DOHH2 (cell line): ENCODE results near the gene LRRC74B.

Experiments used
- EZH2phosphoT487 ChIP-seq: fragments of 200-600 bp; sonication (generic); IDR thresholded peaks from 2 replicates; pipeline ENCODE4 v1.6.1; 2017; ENCODE audit warnings: borderline replicate concordance, mild to moderate bottlenecking, antibody characterized with exemption, low read length, moderate library complexity, mixed read lengths
- TF ChIP-seq, protein P1 (sequence below): fragments of 200-600 bp; sonication (generic); IDR thresholded peaks from one replicate; pipeline ENCODE4 v1.5.1; 2014; ENCODE audit warnings: antibody characterized with exemption, mild to moderate bottlenecking, low read depth, low read length; ENCODE audit not compliant: poor library complexity, severe bottlenecking

DNA sequence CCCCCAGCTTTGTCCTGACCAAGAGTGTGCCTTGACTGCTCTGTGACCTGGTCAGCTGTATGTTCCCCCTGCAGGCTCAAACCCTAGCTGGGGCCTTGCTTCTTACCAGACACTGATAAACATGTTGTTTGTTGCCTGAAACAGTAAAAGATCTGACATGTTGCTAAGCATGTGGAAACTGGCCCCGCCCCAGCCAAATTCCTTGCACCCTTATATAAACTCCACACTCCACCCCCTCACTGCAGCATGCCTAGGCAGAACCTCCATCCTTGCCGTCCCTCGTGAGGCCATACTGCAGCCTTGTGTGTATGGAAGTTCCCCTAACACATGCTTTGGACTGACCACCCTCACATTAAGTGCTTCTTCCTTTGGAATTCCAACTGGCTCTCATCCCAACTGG is 27.3 kb downstream of the LRRC74B start:
- TF ChIP-seq, protein P1, sequence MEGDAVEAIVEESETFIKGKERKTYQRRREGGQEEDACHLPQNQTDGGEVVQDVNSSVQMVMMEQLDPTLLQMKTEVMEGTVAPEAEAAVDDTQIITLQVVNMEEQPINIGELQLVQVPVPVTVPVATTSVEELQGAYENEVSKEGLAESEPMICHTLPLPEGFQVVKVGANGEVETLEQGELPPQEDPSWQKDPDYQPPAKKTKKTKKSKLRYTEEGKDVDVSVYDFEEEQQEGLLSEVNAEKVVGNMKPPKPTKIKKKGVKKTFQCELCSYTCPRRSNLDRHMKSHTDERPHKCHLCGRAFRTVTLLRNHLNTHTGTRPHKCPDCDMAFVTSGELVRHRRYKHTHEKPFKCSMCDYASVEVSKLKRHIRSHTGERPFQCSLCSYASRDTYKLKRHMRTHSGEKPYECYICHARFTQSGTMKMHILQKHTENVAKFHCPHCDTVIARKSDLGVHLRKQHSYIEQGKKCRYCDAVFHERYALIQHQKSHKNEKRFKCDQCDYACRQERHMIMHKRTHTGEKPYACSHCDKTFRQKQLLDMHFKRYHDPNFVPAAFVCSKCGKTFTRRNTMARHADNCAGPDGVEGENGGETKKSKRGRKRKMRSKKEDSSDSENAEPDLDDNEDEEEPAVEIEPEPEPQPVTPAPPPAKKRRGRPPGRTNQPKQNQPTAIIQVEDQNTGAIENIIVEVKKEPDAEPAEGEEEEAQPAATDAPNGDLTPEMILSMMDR: no peak
- no peak for TF ChIP-seq EZH2phosphoT487
